ENCODE measurements around the gene SORL1-AS1.

The SORL1-AS1 gene

GRCh38 chr11:121452609-121453150, at the start of gene SORL1-AS1:
TSS of gene SORL1-AS1 (minus strand) at chr11:121452967.
- peaks cover 5% of the 10 kb centered on the region for H3F3A ChIP-seq (ENCODE audit: low read depth)
- TF ChIP-seq, protein P1, sequence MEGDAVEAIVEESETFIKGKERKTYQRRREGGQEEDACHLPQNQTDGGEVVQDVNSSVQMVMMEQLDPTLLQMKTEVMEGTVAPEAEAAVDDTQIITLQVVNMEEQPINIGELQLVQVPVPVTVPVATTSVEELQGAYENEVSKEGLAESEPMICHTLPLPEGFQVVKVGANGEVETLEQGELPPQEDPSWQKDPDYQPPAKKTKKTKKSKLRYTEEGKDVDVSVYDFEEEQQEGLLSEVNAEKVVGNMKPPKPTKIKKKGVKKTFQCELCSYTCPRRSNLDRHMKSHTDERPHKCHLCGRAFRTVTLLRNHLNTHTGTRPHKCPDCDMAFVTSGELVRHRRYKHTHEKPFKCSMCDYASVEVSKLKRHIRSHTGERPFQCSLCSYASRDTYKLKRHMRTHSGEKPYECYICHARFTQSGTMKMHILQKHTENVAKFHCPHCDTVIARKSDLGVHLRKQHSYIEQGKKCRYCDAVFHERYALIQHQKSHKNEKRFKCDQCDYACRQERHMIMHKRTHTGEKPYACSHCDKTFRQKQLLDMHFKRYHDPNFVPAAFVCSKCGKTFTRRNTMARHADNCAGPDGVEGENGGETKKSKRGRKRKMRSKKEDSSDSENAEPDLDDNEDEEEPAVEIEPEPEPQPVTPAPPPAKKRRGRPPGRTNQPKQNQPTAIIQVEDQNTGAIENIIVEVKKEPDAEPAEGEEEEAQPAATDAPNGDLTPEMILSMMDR (IDR thresholded peaks at IDR 0.05) = no peak
- TF ChIP-seq EZH2phosphoT487 (IDR thresholded peaks at IDR 0.05) (no peak), EZH2 (IDR thresholded peaks at IDR 0.05) (no peak)
- H3K27me3 ChIP-seq = peaks cover 8% of the 10 kb centered on the region
- DNase-seq (ENCODE audit: low spot score) = peak; percentile 10
- H3K4me1 ChIP-seq = peaks cover 39% of the 10 kb centered on the region
- Mint-ChIP-seq H3K27ac (peak within 1 kb of the TSS; percentile 54), H3K4me3 (peak within 1 kb of the TSS; percentile 92), H3K4me1 (peaks cover 31% of the 10 kb centered on the region), H3K36me3 (no peaks in the 10 kb centered on the region), H3K9me3 (peaks cover 2% of the 10 kb centered on the region), H3K27me3 (ENCODE audit: insufficient read depth, low read depth) (peaks cover 23% of the 10 kb centered on the region)
- H3K9me3 ChIP-seq (ENCODE audit: low read depth) = no peaks in the 10 kb centered on the region
- H3K4me3 ChIP-seq = peak within 1 kb of the TSS; percentile 95
- no peak within 1 kb of the TSS for H3K27ac ChIP-seq
- H4K20me1 ChIP-seq (ENCODE audit: low read depth) = peaks cover 17% of the 10 kb centered on the region
- peaks cover 54% of the 10 kb centered on the region for H3K79me2 ChIP-seq (ENCODE audit: low read depth)
- H2AFZ ChIP-seq (replicated peaks) = peak within 1 kb of the TSS; percentile 98
- H3K9ac ChIP-seq = peak within 1 kb of the TSS; percentile 55
- H3K4me2 ChIP-seq = peak within 1 kb of the TSS; percentile 94
- H3K36me3 ChIP-seq = no peaks in the 10 kb centered on the region

DNA sequence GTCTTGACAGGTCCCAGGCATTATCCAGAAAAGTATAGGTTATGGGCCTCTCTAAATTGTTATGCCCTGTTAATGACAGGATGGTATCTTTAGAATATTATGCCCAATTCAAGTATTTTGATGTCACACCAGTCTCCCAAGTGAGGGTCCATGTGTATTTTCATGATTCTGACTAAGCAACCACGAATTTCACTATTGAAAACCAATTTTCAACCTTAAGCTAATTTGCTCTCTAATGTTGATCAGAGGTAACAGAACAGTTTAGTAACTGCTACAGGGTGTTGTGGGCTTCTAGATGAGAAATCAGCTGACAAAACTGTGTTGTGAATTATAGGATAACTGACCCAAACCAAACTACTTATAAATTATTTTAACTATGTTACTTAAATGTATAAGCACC, 48.0 kb upstream of the SORL1-AS1 start:
- Mint-ChIP-seq H3K27ac (no peak overlapping the region), H3K4me3 (no peak overlapping the region), H3K27me3 (ENCODE audit: insufficient read depth, low read depth) (peaks cover 8% of the 10 kb centered on the region), H3K36me3 (peaks cover 23% of the 10 kb centered on the region), H3K4me1 (peaks cover 13% of the 10 kb centered on the region), H3K9me3 (peaks cover 11% of the 10 kb centered on the region)
- Histone ChIP-seq H3K79me2 (ENCODE audit: low read depth) (peaks cover 14% of the 10 kb centered on the region), H3K4me3 (no peak overlapping the region), H4K20me1 (ENCODE audit: low read depth) (peaks cover 17% of the 10 kb centered on the region), H3K27ac (no peak overlapping the region), H3K27me3 (no peaks in the 10 kb centered on the region), H3K4me1 (peaks cover 33% of the 10 kb centered on the region), H3K4me2 (no peak overlapping the region), H3F3A (ENCODE audit: low read depth) (peaks cover 39% of the 10 kb centered on the region), H3K9ac (no peak overlapping the region), H3K9me3 (ENCODE audit: low read depth) (peaks cover 6% of the 10 kb centered on the region), H3K36me3 (peaks cover 12% of the 10 kb centered on the region), H2AFZ (replicated peaks) (no peak overlapping the region)
- TF ChIP-seq, protein P1 (IDR thresholded peaks at IDR 0.05) = no peak
- no peak for TF ChIP-seq EZH2 (IDR thresholded peaks at IDR 0.05)
- TF ChIP-seq EZH2phosphoT487 (IDR thresholded peaks at IDR 0.05) = no peak
- DNase-seq (ENCODE audit: low spot score) = no peak

- TF ChIP-seq EZH2 (IDR thresholded peaks at IDR 0.05) (no peak), EZH2phosphoT487 (IDR thresholded peaks at IDR 0.05) (no peak)
- TF ChIP-seq, protein P1 (IDR thresholded peaks at IDR 0.05) = no peak
- Histone ChIP-seq H3K4me3 (no peak overlapping the region), H3K4me2 (no peak overlapping the region), H3K27ac (no peak overlapping the region), H3K27me3 (no peaks in the 10 kb centered on the region), H3K9ac (no peak overlapping the region), H3K36me3 (peaks cover 7% of the 10 kb centered on the region), H3F3A (ENCODE audit: low read depth) (peaks cover 44% of the 10 kb centered on the region), H2AFZ (replicated peaks) (no peak overlapping the region), H3K9me3 (ENCODE audit: low read depth) (peaks cover 1% of the 10 kb centered on the region), H4K20me1 (ENCODE audit: low read depth) (peaks cover 17% of the 10 kb centered on the region), H3K79me2 (ENCODE audit: low read depth) (peaks cover 10% of the 10 kb centered on the region), H3K4me1 (peaks cover 33% of the 10 kb centered on the region)
- peaks cover 13% of the 10 kb centered on the region for H3K4me1 Mint-ChIP-seq
- peaks cover 21% of the 10 kb centered on the region for H3K36me3 Mint-ChIP-seq
- H3K27ac Mint-ChIP-seq = no peak overlapping the region
- DNase-seq (ENCODE audit: low spot score) = no peak
- peaks cover 8% of the 10 kb centered on the region for H3K27me3 Mint-ChIP-seq (ENCODE audit: insufficient read depth, low read depth)
- no peak overlapping the region for H3K4me3 Mint-ChIP-seq
- H3K9me3 Mint-ChIP-seq = peaks cover 9% of the 10 kb centered on the region
Observed at GRCh38 chr11:121500275-121500674, 47.5 kb upstream of the SORL1-AS1 start.
